ENCODE results near the gene PGC. TPM values are rescaled to one million over a fixed set of nuclear protein-coding genes. Genes with fewer than 3 reads are reported as not detected.
"Not testable (repeated sequence)": the region's sequence is repeated elsewhere in the genome, so short reads cannot be mapped to it uniquely, and the experiment has no call there.

The PGC gene
- total and polyA plus RNA-seq, 12 donors = 0.58 to 2.0 TPM; not detected in 10

- Histone ChIP-seq H3K4me1 (peaks cover 4 to 30% (median 18%) of the 10 kb centered on the region in 9 donors), H3K27ac (peak overlapping the region in 9 of 10 donors; percentile 48 to 85 (median 67)), H3K4me3 (no peak overlapping the region), H3K9me3 (no peaks in the 10 kb centered on the region), H3K36me3 (peaks cover 0 to 34% (median 14%) of the 10 kb centered on the region in 9 donors), H3K27me3 (no peaks in the 10 kb centered on the region)
- TF ChIP-seq CTCF (IDR thresholded peaks at IDR 0.05) = no peak
- WGBS, 2 donors = 22 to 23% methylated on average over 12 of the region's 12 CpGs
- peak; percentile 69 to 94 (median 86) for ATAC-seq
- intact Hi-C loops (cut with DNase I) = no loop called here
- peak in 1 of 2 donors; percentile 85 for DNase-seq
Measured at GRCh38 chr6:41767112-41767833, 20.1 kb upstream of the PGC start.

GRCh38 chr6:41766043-41766664 lies 19.0 kb upstream of the PGC start:
- 93 to 94% methylated on average over 4 of the region's 4 CpGs for WGBS, 2 donors
- peaks cover 0 to 23% (median 6%) of the 10 kb centered on the region in 9 donors for H3K36me3 ChIP-seq
- intact Hi-C loops (cut with DNase I); H3K4me3 ChIP-seq; H3K27me3 ChIP-seq; DNase-seq; H3K9me3 ChIP-seq: not testable (repeated sequence)
- peaks cover 4 to 30% (median 18%) of the 10 kb centered on the region in 9 donors for H3K4me1 ChIP-seq
- peak overlapping the region in 4 of 10 donors; percentile 67 to 85 (median 76) for H3K27ac ChIP-seq
- peak in 1 of 8 donors; percentile 20 for ATAC-seq

- intact Hi-C loops (cut with DNase I) = no loop called here
- TF ChIP-seq CTCF (IDR thresholded peaks at IDR 0.05) = no peak
Measured at GRCh38 chr6:41763470-41763869, 16.3 kb upstream of the PGC start.

GRCh38 chr6:41759905-41760579 lies 12.8 kb upstream of the PGC start:
- WGBS, 2 donors = 77 to 83% methylated on average over 2 of the region's 2 CpGs
- intact Hi-C loops (cut with DNase I) = no loop called here

More at GRCh38 chr6:41763470-41763869, 16.3 kb upstream of the PGC start:
- no peak for ATAC-seq
- H3K9me3 ChIP-seq = no peaks in the 10 kb centered on the region
- H3K36me3 ChIP-seq = no peaks in the 10 kb centered on the region
- no peak overlapping the region for H3K4me3 ChIP-seq
- H3K27me3 ChIP-seq = no peaks in the 10 kb centered on the region
- 45 to 48% methylated on average over 2 of the region's 2 CpGs for WGBS, 2 donors
- DNase-seq = no peak
- peaks cover 4 to 23% (median 18%) of the 10 kb centered on the region in 9 donors for H3K4me1 ChIP-seq
- no peak overlapping the region for H3K27ac ChIP-seq

More at GRCh38 chr6:41759905-41760579, 12.8 kb upstream of the PGC start:
- no peaks in the 10 kb centered on the region for H3K9me3 ChIP-seq
- no peak for TF ChIP-seq CTCF (IDR thresholded peaks at IDR 0.05)
- peak in 1 of 8 donors; percentile 14 for ATAC-seq
- H3K4me3 ChIP-seq = no peak overlapping the region
- no peak for DNase-seq
- H3K4me1 ChIP-seq = no peaks in the 10 kb centered on the region
- H3K36me3 ChIP-seq = no peaks in the 10 kb centered on the region
- no peaks in the 10 kb centered on the region for H3K27me3 ChIP-seq
- H3K27ac ChIP-seq = no peak overlapping the region
